Stimulated activated CD8-positive, alpha-beta memory T cell treated with anti-CD3 and anti-CD28 coated beads, Interleukin-12 subunit alpha, Interleukin-12 subunit beta, amount 100 ng/mL, for 24 hours (primary cell): Measurements from ENCODE around the gene ANKS1B.

ENCODE experiments used
- DNase-seq: peaks from one replicate; pipeline ENCODE4 v3.0.0-alpha.2; 2020; ENCODE audit errors: extremely low read depth

The ANKS1B gene

DNA sequence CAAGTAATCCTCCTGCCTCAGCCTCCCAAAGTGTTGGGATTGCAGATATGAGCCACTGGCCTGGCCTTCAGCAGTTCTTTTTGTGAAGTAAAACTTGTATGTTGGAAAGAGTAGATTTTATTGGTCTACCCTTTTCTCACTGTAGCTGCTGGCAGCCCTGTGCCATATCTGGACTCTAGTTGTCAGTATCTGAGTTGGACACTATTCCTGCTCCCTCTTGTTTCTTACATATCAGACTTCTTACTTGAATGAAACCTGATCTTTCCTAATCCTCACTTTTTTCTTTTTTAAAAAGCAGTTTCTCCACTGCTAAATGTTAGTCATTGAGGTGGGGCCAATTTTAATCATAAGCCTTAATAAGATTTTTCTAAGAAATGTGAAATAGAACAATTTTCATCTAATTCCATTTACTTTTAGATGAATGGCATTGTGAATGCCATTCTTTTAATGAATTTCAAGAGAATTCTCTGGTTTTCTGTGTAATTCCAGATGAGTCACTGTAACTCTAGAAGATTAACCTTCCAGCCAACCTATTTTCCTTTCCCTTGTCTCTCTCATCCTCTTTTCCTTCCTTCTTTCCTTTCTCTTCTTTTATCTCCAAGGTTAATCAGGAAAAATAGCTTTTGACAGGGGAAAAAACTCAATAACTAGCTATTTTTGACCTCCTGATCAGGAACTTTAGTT, 1250.9 kb downstream of the ANKS1B start:
- DNase-seq, result no peak

DNA sequence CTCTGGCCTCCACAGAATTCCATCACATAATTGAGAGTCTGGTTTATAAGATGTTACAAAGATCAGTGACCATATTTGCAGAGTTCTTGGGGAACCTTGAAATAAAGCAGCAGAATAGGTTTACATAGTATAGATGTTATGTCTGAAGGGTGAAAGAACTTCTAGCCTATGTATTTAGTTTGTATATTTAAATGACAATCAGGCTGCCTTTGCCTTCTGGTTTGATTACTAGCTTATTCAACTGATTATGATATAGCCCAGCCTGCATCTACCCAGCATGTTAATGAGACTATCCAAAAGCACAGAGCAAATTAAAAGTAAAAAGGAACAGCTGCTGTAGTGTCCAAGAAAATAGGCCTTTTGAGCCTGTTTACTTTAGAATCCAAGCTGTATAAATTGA, 1254.3 kb downstream of the ANKS1B start:
- DNase-seq, result no peak

DNA sequence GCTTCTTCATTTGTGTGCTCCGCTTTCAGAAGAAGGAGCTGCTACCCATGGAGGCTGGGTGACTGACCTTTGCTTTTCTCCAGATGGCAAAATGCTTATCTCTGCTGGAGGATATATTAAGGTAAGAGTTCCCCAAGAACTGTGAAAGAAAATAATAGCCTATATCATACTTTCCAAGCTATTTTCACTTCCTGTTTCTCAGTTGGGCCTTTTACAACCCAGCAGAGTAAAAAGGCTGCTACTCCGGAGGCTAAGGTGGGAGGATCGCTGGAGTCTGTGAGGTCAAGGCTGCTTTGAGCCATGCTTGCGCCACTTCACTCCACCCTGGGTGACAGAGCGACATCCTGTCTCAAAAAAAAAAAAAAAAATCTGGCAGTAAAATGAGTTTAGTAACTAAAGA, 1257.5 kb downstream of the ANKS1B start:
- DNase-seq, result no peak

DNA sequence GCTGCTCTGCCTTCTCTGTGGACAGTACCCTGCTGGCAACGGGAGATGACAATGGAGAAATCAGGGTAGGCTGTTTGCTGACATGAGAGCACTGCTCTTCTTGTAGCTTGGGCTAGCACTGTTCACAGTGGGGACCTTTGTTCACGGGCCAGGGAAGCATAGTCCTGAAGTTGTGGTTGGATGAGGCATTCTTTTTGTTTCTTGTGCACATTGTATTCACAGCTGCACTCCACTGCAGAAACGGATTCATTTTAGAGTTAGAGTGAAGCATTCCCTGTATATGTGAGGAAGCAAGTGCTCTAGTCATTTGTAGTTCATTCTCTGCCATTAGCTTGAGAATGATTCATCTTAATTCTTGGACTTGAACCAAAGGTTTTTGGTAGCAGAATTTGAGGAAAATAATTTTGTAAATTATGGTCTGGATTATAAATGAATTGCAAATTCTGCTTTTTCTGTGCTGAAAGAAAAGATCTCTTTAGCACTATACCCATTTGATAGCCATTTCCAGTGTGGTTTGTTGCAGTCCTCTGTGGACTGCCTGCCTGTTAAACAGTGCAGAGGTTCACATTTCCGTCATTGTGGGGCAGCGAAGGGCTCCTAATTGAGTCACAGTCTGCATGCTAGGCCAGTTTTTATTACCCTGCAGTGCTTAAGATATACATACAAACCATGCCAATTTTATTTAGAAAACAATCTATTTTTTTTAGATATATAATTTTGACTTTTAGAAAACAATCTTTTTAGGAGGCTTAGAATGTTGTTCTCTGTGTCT, 1259.1 kb downstream of the ANKS1B start:
- no peak for DNase-seq

DNA sequence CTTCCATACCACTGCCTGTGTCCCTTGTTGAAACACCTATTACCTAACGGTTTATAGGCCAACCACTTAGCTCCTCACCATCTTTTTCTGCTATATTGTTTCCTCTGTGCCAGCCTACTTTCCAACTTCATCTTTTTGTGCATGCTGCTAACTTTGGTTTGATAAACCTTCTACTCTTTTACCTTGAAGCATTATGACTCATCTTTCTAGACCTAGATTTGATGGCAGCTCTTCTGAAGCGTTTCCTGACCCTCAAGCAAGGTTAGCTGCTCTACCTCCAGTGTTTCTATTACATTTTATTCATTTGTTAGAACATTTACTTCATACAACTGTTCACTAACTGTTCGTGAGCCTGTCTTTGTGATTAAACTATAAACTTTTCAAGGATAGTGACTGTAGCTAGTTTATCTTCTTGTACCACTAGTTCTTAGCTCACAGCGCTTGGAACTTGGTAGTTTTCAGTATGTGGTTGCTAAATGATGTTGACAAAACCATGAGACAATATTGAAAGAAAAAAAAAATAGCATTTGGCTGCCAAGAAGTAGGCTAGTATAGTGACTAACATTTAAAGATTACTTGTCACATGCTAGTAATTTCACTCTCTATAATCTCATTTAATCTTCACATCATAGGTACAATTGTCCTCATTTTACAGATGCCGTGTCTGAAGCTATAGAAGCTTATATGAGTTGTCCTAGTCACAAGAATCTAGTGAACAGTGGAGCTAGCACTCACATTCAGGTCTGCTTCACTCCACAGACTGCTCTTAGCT, 1260.2 kb downstream of the ANKS1B start:
- DNase-seq, result no peak

DNA sequence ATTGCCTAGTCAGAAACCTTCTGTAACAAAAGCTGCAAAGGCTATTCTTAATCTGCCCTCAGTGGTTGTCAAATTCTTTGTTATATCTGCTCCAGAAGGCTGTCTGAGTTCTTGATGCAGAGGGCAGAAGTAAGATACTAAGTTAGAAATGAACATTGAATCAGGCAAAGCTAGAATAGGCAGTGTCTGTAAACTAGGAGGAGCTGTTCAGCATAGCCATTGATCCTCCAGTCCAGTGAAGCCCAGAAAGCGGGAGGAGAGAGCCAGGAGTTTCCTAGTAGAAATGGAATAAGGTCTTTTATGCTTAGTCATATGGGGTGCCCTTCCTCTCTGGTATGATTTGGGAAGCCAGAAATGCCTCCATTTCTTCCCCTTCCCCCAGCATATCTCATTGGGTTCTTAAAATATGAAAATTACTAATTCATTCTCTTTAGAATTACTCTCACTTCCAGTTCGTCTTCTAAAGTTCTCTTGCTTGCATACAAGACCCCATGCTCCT, 1263.5 kb downstream of the ANKS1B start:
- DNase-seq, result no peak

DNA sequence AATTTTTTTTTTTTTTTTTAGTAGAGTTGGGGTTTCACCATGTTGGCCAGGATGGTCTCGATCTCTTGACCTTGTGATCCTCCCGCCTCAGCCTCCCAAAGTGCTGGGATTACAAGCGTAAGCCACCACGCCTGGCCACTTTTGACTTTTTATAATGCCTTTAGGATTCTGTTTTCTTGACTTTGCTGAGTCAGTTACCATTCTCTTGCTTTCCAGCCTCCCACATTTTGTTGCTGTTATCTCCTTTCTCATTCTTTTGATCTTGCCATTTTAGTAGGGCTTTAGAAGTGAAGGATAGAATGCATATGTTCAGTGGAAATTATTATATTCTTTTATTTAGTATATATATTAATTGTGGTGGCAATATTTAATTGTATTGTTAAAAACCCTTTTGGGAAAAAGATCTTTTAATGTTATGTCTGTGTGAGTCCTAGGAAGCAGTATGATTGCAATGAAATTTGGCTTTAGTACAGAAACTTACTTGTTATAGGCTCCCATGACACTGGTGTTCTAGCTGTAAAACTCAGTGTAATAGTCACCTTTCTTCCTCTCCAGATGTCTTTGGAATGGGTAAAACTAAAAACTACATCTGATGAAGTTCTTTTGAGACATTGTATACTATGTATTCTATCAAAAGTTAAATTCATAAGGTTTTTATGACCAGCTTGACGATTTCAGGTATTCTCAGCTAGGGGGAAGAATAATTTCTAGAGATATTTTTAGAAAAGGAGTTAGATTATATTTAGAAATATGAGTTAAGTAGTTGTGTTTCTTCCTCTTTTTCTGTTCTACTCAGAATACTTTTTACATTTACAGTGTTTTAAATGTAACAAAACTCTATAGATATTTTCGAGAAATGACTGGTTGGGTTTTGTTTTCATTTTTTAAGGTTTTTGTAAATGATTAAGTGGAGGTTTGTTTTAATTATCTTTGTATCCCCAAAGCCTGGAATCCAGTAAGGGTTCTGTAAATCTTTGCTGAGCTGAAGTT, 1264.9 kb downstream of the ANKS1B start:
- DNase-seq, result no peak

DNA sequence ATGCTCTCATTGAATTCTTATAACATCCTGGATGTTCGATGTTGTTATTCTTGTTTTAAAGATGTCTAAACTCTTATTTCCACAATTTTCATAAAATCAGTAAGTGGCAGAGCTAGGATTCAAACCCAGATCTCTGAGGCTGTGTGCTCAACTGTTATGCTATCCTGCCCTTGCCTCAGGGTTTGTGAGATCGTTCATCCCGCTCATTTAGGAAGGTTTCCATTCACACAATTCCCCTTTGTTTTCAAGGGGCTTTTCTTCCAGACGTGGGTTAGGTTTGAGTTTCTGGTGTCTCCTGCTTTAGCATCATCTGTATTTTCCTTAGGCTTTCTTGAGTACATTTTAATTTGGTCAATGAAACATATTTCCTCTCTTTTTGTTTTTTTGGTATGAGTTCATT, 1270.3 kb downstream of the ANKS1B start:
- DNase-seq, result no peak

DNA sequence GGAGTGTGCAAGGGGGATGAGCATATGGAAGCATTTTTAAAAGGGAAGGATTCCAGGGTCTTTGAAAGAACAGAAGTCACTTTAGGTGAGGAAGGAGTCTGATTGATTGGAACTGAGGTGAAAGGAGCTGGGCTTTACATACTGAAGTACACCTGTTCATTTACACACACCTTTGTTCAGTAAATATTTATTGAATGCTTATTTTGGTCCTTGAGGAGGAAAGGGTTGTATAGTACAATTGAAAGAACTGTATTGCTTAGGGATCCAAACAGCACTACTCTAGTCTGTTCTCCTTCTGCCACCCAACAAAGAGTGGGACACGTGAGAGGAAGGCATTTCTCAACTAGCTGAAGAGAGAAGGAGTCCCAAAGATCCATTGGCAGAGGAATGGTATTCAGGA, 1275.7 kb downstream of the ANKS1B start:
- DNase-seq, result no peak

DNA sequence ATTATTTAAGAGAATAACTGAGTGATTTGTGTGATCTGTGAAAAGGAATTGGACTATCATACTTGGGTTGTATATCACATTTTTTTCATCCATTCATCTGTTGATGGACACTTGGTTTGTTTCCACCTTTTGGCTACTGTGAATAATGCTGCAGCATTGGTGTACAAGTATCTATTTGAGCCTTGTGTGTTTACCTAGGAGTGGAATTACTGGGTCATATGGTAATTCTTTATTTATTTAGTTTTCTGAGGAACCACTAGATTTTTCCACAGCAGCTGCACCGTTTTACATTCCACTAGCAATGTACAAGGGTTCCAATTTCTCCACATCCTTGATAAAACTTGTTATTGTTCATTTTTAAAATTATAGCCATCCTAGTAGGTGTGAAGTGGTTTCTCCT, 1283.6 kb downstream of the ANKS1B start:
- no peak for DNase-seq

DNA sequence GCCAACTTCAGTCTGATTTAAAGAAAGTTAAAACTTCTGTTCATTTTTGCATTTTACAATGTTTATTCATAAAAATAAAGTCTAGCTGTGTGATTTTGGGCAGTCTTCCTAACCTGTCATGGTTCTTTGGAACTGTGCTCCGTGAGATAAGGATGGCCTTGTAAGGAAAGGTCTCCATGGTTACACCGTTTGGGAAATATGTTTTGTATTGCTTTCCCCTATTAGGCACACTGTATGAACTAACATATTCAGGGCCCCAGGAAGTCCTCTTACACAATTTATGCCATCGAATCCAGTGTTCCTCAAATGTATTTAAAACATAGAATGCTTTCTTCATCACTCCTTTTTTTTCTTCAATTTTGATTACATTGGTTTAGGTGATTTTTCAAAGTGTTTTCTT, 1285.2 kb downstream of the ANKS1B start:
- DNase-seq, result no peak

DNA sequence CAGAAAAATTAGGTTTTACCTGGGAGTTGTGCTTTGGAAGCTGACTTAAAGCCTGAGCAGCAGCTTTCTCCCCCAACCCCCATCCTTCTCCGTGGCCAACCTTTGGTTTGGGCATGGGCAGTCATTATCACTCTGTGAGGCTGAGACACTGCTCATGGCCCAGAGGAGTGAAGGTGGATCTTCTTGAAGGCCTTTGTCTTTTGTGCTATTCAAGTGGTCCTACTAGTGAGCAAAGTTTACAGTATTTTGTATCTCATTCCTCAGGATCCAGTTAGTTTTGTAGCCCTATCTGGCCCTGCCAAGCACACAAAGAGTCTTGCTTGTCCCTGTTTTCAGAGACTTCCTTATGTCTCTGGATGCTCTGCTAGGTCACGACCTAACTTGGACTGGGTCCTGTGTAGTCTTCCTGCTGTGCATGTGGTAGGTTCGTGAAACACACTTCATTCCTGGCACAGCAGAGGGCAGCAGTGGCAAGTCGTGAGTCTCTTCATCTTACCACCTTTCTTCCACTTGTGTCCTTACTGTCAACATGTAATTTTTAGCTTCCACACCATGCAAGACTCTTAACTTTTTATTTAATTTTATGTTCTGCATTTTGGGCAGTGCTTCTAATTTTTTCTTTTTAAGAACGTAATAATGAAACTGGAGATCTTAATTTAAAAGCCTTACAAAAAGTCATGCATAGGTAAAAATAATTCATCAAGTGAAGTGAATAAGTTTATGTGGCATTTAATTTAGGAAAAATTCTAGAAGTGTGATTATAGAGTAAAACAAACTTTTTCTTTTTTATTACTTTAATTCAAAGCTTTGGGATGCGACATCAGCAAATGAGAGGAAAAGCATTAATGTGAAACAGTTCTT, 1285.9 kb downstream of the ANKS1B start:
- DNase-seq, result no peak

DNA sequence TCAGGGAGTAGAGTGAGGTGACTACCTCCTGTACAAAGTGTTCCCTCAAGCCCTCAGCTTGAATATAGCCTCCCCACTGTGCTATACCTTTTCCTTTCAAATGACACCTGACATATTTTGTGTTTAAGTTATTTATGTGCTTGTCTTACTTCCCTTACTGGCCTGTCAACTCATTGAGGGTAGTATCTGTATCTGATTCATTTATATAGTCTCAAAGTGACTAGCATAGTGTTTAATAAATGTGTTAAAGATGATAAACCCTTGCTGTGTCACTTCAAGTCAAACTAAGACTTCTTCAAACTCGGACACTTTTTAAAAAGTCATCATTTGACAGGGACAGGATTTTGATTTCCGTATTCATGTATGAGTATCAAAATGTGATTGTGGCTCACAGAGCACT, 1287.5 kb downstream of the ANKS1B start:
- DNase-seq, result no peak

DNA sequence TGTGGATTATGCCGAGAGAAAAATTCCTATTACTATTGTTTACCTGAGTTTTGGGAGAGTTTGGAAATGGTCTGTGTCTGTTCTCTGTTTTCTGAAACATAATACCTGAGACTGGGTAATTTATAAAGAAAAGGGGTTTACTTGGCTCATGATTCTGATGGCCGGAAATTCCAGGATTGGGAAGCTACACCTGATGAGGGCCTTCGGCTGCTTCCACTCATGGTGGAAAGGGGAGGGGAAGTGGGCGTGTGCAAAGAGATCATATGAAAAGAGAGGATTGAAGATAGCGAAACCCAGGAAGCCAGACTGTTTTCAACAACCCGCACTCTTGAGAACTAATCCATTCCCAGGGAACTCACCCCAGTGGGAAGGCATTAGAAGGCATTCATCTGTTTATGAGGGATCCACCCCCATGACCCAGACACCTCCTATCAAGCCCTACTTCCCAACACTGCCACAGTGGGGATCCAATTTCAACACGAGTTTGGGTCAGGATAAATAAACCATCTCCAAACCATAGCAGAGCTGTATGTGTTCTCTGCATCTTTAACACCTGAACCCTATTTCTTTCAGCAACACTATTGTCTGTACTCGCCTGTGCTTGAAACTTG, 1288.6 kb downstream of the ANKS1B start:
- no peak for DNase-seq

DNA sequence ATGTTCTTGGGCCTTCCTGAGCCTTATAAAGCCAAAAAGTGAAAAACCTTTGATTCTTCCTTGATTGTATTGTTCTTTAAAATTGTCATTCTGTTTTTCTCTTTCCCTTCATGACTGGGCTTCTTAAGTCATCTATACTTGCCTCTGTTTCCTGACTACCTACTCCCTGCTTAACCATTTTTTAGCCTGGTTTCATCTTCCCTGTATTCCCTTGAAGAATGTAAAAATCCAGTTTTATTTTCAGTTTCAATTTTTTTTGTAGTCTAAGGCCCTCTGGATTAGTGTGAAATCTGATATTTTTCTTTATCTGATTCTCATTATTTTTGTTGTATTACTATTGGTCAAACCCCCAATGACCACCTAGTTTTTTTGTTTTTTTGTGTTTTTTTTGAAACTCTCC, 1293.4 kb downstream of the ANKS1B start:
- no peak for DNase-seq

DNA sequence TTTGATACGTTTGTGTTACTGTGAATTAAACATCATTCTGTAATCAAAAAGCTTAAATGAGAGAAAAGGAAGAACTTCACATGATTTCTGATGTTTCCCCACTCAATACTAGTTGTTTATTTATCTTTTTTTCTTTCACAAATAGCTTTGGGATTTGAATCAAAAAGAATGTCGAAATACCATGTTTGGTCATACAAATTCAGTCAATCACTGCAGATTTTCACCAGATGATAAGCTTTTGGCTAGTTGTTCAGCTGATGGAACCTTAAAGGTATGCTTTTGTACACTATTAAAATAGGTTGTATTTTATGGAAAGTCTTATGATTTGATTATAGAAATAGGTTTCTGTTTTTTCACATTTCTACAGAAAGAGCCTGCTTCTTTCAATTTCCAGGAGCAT, 1298.1 kb downstream of the ANKS1B start:
- no peak for DNase-seq
